ENCODE data around the gene PKNOX2.

- TF ChIP-seq, protein P1, sequence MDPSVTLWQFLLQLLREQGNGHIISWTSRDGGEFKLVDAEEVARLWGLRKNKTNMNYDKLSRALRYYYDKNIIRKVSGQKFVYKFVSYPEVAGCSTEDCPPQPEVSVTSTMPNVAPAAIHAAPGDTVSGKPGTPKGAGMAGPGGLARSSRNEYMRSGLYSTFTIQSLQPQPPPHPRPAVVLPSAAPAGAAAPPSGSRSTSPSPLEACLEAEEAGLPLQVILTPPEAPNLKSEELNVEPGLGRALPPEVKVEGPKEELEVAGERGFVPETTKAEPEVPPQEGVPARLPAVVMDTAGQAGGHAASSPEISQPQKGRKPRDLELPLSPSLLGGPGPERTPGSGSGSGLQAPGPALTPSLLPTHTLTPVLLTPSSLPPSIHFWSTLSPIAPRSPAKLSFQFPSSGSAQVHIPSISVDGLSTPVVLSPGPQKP (IDR thresholded peaks at IDR 0.05; ENCODE audit: borderline replicate concordance, low read depth, low read length): no peak
- TF ChIP-seq SMC3 (IDR thresholded peaks at IDR 0.05; ENCODE audit: low read depth, low read length): no peak
- TF ChIP-seq, protein P2, sequence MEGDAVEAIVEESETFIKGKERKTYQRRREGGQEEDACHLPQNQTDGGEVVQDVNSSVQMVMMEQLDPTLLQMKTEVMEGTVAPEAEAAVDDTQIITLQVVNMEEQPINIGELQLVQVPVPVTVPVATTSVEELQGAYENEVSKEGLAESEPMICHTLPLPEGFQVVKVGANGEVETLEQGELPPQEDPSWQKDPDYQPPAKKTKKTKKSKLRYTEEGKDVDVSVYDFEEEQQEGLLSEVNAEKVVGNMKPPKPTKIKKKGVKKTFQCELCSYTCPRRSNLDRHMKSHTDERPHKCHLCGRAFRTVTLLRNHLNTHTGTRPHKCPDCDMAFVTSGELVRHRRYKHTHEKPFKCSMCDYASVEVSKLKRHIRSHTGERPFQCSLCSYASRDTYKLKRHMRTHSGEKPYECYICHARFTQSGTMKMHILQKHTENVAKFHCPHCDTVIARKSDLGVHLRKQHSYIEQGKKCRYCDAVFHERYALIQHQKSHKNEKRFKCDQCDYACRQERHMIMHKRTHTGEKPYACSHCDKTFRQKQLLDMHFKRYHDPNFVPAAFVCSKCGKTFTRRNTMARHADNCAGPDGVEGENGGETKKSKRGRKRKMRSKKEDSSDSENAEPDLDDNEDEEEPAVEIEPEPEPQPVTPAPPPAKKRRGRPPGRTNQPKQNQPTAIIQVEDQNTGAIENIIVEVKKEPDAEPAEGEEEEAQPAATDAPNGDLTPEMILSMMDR (conservative IDR thresholded peaks at IDR 0.05; ENCODE audit: low read depth, low read length): no peak
- no peak for TF ChIP-seq CEBPB (IDR thresholded peaks at IDR 0.05; ENCODE audit: low read depth, low read length)
- TF ChIP-seq RFX5 (IDR thresholded peaks at IDR 0.05; ENCODE audit: low read depth, low read length): no peak
- TF ChIP-seq POLR2A (IDR thresholded peaks at IDR 0.05; ENCODE audit: low read depth, low read length): no peak
- no peak for TF ChIP-seq USF2 (IDR thresholded peaks at IDR 0.05; ENCODE audit: low read depth, low read length)
Observed at GRCh38 chr11:125389339-125390166, 225.0 kb downstream of the PKNOX2 start.

Measured in IMR-90 (cell line).